HG02571 (cell line): ENCODE measurements around the gene TTLL13.

Experiments
- ATAC-seq: cut with Tn5 transposase; IDR thresholded peaks from one replicate; pipeline ENCODE4 v1.9.1; 2021; ENCODE audit warnings: mild to moderate bottlenecking, moderate library complexity; ENCODE audit not compliant: unreplicated experiment

Gene TTLL13

DNA sequence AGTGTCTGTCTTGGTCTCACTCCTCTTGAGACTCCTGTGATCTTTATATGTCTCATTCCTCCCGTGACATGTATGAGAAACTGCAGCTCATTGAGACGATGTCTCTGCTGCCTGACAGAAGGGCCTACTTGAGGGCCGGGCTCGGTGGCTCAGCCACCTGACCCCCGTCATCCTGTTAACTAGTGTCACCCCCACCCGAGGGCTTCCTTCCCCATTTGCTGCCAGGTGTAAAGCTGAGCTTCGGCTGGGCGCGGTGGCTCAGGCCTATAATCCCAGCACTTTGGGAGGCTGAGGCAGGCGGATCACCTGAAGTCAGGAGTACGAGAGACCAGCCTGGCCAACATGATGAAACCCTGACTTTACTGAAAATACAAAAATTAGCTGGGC, 35.5 kb upstream of the TTLL13 start:
- no peak for ATAC-seq

GRCh38 chr15:90214553-90215196, 34.7 kb upstream of the TTLL13 start:
- no peak for ATAC-seq

- no peak for ATAC-seq
These were observed 31.5 kb upstream of the TTLL13 start for GRCh38 chr15:90217671-90218394.

GRCh38 chr15:90219421-90220141, 29.8 kb upstream of the TTLL13 start:
- ATAC-seq, result no peak

GRCh38 chr15:90221246-90221900, 28.0 kb upstream of the TTLL13 start:
- ATAC-seq, result no peak

DNA sequence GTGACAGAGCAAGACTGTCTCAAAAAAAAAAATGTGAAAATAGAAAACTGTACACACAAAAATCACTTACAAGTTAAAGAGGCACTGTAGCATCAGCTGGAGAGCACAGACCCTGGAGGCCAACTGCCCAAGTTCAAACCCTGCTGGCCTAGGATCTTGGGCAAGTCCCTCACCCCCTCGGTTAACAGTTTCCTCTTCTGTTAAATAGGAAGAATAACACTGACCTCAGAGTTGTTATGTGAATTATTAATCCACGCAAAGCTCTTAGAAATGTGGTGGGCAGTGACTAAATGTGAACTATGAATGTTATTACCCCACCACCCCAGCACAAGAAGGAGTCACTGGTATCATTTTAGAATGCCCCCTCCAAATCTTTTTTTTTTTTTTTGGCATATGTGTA, 26.8 kb upstream of the TTLL13 start:
- ATAC-seq, result no peak

GRCh38 chr15:90223441-90224165, 25.8 kb upstream of the TTLL13 start:
- ATAC-seq, result no peak

DNA sequence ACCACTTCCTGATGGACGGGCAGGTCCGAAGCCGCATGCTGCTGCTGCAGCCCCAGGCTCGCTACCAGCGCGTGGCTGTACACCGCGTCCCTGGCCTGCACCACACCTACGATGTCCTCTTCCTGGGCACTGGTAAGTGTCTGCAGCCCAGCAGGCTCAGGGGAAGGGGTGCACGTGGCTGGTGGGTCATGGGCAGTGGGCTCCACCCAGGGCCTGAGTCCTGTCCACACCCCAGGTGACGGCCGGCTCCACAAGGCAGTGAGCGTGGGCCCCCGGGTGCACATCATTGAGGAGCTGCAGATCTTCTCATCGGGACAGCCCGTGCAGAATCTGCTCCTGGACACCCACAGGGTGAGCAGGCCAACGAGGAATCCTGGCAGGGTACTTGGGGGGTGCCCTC, 24.3 kb upstream of the TTLL13 start:
- ATAC-seq, result no peak

DNA sequence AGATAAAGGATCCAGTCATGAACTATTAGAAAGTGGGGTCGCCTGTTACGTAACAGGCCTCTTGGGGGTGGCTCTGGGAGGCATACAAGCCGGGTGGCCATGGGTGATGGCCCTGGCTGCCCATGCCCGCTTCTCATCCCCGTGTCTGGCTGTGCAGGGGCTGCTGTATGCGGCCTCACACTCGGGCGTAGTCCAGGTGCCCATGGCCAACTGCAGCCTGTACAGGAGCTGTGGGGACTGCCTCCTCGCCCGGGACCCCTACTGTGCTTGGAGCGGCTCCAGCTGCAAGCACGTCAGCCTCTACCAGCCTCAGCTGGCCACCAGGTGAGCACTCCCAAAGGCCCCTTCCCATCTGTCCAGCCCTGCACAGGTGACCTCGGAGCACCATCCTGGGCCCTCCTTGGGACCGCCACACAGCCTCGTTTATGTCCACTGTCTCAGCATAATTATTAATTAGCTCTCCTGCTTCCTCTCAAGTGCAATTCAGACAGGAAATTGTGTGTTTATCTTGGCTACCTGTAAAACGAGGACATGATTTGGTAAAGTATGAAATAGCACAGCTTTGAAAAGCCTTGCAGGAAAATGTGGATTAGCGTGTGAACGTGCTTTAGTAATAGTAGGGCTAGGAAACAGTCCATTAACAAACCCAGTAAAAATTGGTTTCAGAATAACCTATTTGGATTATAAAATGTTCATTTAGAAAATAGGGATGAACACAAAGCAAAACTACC, 23.7 kb upstream of the TTLL13 start:
- ATAC-seq, result no peak

DNA sequence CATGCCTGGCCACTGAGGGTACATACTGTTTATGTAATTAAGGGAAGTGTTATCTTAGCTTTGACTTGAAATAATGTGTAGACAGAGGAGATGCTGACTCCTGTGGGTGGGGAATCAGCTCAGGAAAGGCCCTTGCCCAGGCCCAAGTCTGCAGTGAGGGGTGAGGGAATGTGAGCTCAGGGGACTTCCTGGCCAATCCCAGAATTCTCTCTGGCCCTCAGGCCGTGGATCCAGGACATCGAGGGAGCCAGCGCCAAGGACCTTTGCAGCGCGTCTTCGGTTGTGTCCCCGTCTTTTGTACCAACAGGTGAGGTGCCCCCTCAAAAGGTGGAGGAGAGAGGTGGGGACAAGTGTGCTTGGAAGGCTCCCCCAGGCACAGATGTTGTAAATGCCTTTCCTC, 22.0 kb upstream of the TTLL13 start:
- no peak for ATAC-seq

GRCh38 chr15:90227816-90228772, 21.3 kb upstream of the TTLL13 start:
- ATAC-seq, result no peak

DNA sequence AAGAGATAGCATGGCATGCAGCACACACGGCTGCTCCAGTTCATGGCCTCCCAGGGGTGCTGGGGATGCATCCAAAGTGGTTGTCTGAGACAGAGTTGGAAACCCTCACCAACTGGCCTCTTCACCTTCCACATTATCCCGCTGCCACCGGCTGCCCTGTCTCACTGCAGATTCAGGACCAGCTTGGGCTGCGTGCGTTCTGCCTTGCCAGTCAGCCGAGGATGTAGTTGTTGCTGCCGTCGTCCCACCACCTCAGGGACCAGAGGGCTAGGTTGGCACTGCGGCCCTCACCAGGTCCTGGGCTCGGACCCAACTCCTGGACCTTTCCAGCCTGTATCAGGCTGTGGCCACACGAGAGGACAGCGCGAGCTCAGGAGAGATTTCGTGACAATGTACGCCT, 20.4 kb upstream of the TTLL13 start:
- no peak for ATAC-seq

GRCh38 chr15:90230071-90230494, 19.3 kb upstream of the TTLL13 start:
- no peak for ATAC-seq

DNA sequence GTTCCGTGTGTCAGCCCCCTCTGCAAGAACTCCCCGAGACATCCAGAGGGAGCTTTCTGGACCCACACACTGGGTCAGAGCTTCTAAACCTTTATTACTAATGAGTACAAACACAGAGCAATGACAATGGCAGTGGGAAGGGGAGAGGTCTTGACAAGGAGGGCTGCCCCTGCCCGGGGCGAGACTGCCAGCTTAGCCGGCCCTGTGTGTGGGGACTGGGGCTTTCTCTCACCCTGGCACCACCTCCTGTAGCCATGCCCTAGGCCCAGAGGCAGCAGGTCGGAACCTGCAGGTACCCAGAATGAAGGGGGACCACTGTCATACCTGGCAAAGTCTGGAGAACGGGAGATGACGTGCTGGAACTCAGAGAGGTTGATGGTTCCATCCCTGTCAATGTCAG, 18.7 kb upstream of the TTLL13 start:
- no peak for ATAC-seq

DNA sequence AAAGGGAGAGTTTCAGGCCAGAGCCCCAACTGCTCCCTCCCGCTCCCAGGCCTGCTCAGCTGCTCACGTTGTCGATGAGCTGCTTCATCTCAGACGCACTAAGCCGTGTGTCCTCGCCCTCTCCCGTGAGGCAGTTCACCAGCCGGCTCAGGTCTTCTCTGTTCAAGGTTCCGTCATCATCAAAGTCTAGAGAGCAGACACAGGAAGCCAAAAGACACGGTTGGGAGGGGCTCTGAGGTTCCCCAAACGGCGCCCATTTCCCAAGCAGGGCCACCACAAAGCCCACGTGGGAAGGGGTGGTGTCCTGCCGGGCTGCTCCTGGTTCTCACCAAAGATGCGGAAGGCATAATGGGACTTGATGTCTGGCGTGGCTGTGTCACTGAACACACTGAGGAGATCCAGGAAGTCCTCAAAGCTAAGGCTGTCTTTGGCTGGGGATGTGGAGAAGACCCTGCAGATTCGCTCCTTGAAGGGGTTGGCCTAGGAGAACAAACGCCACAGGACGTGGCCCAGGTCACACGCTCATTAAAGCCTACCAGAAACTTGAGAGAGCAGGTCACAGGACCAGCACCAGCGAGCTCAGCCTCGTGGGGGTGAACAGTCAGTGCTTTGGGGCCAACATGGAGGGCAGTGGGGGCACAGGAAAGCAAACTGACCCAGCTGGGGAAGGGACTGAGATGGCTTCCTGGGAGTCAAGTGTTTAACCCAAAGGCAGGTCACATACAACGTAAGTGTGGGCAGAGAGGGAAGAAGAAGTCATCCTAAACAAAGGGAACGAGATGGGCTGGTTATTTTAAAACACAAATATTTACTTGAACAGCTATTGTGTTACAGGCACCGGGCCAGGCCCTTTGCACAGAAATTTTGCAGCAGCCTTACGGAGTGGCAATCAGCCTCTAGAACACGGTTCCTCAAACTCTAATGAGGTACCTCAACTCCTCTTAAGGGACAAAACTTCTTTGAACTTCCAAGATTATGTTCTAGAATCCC, 18.0 kb upstream of the TTLL13 start:
- ATAC-seq, result no peak

DNA sequence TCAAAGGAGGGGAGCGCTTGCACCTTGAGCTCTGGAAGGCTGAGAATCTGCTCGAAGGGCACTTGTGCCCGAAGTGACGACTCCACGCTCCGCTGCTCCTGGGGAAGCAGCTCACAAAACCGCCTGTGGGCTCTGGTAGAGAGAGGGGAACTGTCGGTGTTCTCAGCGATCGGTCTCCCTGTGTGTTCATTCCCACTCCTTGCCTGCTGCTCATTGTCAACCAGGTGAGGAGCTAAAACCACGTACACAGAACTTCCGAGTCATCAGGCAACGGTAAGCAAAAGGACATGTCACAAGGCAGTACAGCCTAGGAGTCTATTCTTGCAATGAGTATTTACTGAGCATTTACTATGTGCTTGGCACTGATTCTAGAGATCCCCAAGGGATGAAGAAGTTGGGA, 17.2 kb upstream of the TTLL13 start:
- ATAC-seq, result no peak

GRCh38 chr15:90232941-90233386, 16.4 kb upstream of the TTLL13 start:
- no peak for ATAC-seq
